Pulmonary artery endothelial cell (primary cell): ENCODE measurements around the gene ESF1. TPM values are rescaled to one million over a fixed set of nuclear protein-coding genes. Genes with fewer than 3 reads are reported as not detected.

Source experiments
- DNase-seq: peaks from one replicate; pipeline ENCODE4 v3.0.0-alpha.2; 2011; ENCODE audit warnings: low read depth, low spot score
- total RNA-seq: library from RNA; depleted of rRNA; stranded (reverse); fragments of >200 nt; gene quantifications from 2 replicates; pipeline ENCODE4 v1.2.3, GENCODE V29; 2014

ESF1 gene
- total RNA-seq, result 13.9 and 20.4 TPM in 2 replicates

- DNase-seq, result peak; percentile 91
Measured at GRCh38 chr20:13784893-13785715, at the start of gene ESF1, which contains the start of gene NDUFAF5. ESF1 (minus strand) TSS chr20:13784919; CDS start chr20:13783140, 1,779 bp downstream. NDUFAF5 (plus strand) TSS chr20:13785028; CDS start chr20:13785069, 41 bp downstream.

GRCh38 chr20:13831476-13831875 is 46.8 kb upstream of the ESF1 start:
- no peak for DNase-seq

- no peak for DNase-seq
Measured at GRCh38 chr20:13825465-13825864, 40.7 kb upstream of the ESF1 start.

- DNase-seq, result no peak
Measured at GRCh38 chr20:13824459-13824858, 39.7 kb upstream of the ESF1 start.

- no peak for DNase-seq
Measured at GRCh38 chr20:13822459-13822858, 37.7 kb upstream of the ESF1 start.

GRCh38 chr20:13821876-13822275 is 37.2 kb upstream of the ESF1 start:
- DNase-seq, result no peak

- DNase-seq, result no peak
Measured at GRCh38 chr20:13819885-13820645, 35.3 kb upstream of the ESF1 start.

GRCh38 chr20:13817342-13817741 is 32.6 kb upstream of the ESF1 start:
- no peak for DNase-seq

GRCh38 chr20:13816757-13817156 is 32.0 kb upstream of the ESF1 start:
- no peak for DNase-seq

GRCh38 chr20:13814672-13815071 is 30.0 kb upstream of the ESF1 start:
- no peak for DNase-seq

GRCh38 chr20:13813910-13814309 is 29.2 kb upstream of the ESF1 start:
- DNase-seq, result no peak

GRCh38 chr20:13810446-13810845 is 25.7 kb upstream of the ESF1 start:
- no peak for DNase-seq

- no peak for DNase-seq
Measured at GRCh38 chr20:13809855-13810254, 25.1 kb upstream of the ESF1 start.

GRCh38 chr20:13809373-13809772 is 24.7 kb upstream of the ESF1 start:
- no peak for DNase-seq

- peak; percentile 46 for DNase-seq
Measured at GRCh38 chr20:13800728-13801134, 16.0 kb upstream of the ESF1 start.

- DNase-seq, result no peak
Measured at GRCh38 chr20:13799974-13800373, 15.3 kb upstream of the ESF1 start.

GRCh38 chr20:13799040-13799439 is 14.3 kb upstream of the ESF1 start:
- DNase-seq, result no peak

GRCh38 chr20:13794667-13795066 is 9.9 kb upstream of the ESF1 start:
- no peak for DNase-seq

GRCh38 chr20:13793001-13793400 is 8.3 kb upstream of the ESF1 start:
- DNase-seq, result no peak

- no peak for DNase-seq
Measured at GRCh38 chr20:13791540-13792459, 7.1 kb upstream of the ESF1 start.

GRCh38 chr20:13790708-13791107 is 6.0 kb upstream of the ESF1 start:
- no peak for DNase-seq
